OCI-M1 (cell line): ENCODE results near the gene BANF2.
"Not testable (repeated sequence)": the region's sequence is repeated elsewhere in the genome, so short reads cannot be mapped to it uniquely, and the experiment has no call there.

ENCODE experiments used
- DNase-seq: peaks from one replicate; lab custom pipeline; 2025; lab: John Stamatoyannopoulos, UW

BANF2 gene

DNA sequence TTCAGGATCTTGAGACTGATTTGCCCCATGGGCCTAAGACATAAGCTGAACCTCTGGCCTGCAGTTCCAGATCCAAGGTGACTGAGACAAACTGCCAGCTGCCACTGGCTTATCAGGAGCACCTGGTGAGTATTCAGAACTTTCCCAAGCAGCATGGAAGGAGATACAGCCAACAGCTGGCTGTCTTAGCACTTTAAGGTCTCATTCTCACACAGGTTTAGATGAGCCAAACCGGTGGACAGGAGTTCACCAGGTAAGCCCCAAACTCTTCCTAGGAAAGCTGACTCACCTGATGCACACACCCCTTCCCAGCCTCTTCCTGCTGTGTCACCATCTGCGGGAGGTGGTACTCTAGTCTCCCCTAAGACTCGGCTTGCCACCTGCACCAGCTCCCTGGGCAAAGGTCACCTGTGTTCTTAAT lies at the start of gene BANF2:
Gene BANF2, plus strand, starts transcription at position 36 of the 421 bp plus-strand sequence. CDS start 25,060 bp downstream, outside the sequence.
- no peak for DNase-seq

GRCh38 chr20:17650301-17651128 lies 49.3 kb upstream of the BANF2 start:
- no peak for DNase-seq

- no peak for DNase-seq
Observed at GRCh38 chr20:17651129-17651759, 48.5 kb upstream of the BANF2 start.

GRCh38 chr20:17651760-17652388 lies 47.9 kb upstream of the BANF2 start:
- no peak for DNase-seq

- DNase-seq: no peak
Observed at GRCh38 chr20:17652411-17652810, 47.4 kb upstream of the BANF2 start.

DNA sequence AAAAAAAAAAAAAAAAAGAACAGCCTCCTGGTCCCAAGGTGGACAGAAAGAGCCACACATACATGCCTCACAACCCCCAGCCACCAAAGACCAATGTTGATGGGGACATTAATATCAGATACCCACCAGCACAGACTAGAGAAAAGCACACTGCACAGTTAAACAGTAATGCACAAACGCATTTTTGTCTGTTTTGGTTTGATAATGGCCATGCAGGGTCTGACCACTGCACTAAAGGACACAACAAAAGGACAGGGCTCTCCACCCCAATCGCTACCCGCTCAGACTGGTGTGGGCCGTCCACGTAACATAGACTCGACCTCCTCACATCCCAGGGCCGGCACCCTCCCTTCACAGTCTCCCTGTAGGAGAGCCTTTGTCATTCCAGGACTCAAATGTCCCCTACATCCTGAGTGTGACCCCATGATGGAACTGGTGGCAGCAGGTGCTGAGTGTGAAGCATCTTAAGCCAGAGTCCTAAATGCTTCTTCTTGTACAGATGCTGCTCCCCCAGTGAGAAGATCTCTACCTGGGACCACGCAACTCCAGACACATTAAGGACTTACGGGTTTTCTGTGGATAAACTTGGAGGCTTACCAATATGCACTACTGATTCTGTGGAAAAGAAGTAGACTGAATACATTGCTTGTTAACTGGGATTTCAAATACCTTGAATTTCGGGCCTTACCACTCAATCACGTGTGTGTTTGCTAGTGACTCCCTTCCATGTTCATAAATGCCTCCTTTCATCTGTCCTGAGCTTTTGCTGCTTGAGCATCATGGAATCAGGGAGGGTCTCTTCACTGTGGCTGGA lies 45.7 kb upstream of the BANF2 start:
- DNase-seq: no peak

- peak; percentile 23 for DNase-seq
Observed at GRCh38 chr20:17654649-17655285, 45.0 kb upstream of the BANF2 start.

DNA sequence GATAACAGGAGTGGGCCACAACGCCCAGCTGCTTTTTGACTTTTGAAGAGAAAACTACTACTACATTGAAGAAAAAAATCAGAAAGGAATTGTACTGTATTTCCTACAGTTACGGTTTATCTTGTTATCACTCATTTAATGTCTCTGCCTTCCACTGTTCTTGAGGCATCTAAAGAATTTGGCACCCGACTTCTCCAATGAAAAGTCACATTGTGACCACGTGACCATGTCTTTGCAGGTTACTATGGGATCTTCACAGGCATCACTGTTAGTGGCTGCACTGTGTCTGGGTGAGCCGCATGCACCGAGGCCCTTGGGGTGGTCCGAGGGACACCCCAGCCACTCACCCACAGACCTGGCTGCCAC lies 44.5 kb upstream of the BANF2 start:
- DNase-seq: no peak

DNA sequence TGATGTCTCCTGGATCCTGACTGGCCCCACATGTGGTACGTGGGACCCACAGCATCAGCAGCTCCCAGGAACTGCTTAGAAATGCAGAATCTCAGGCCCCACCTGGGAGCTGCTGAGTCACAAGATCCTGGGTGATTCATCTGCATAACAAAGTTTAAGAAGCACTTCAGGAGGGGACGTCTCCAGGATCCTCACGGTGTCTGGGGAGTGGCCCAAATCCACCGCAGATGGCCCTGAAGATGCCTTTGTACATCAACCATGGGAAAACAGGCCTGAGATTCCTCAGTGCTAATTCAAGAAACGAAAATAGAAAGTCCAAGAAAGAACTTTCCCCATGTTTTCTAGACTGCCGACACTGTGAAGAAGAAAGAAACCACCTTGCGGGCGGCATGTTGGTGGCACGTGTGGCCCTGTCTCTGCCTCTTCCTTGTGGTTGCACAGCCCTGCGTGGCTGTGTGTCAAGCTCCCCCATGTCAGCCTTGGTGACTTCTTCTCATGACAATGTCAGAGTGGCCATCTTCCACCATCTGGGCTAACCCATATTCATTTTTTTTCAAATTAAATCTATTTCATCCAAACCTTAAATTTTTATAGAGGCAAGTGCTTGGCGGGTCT lies 43.8 kb upstream of the BANF2 start:
- no peak for DNase-seq

DNA sequence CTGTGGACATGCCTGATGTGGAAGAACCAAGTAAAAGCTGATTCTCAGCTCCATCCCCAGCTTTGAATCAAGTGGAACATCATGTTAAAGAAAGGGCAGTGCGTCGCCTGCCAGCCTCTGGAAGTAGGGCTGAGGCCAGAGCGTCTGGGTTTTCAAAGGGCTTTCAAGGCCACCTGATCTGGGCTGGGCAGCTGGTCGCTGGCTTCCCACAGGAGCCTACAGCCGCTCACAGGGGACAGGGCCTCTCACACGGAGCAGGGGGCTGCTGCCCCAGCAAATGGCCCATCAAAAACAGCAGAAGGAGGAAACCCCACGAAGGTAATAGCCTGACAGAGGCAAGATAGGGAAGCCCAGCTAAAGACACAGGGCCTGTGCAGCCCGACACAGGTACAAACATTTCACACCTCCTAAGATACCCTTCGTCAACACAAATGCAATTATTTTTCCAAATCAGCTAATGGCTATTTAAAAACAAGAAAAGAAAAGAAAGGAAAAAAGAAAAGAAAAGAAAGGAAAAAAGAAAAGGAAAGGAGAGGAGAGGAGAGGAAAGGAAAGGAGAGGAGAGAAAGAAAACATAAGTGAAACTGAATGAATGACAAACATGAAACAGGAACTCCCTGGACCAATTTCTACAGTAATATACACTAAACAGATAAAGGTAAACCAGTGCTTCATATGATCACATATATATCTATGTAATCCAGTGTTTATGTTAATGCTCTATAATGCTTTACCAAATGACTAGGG lies 42.5 kb upstream of the BANF2 start:
- no peak for DNase-seq

- no peak for DNase-seq
Observed at GRCh38 chr20:17657898-17658647, 41.7 kb upstream of the BANF2 start.

DNA sequence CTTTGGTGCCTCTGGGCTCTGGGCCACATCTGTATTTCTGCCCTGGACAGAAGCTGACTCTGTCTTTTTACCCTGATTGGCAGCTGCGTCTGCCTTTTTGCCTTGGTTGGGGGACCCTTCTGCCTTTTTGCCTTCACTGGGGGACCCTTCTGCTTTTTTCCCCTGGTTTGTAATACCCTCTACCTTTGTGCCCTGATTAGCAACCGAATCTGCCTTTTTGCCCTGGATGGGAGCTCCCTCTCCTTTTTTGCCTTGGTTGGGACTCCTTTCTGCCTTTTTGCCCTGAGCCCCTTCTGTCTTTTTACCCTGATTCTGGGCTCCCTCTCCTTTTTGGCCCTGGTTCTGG lies 41.1 kb upstream of the BANF2 start:
- no peak for DNase-seq

- DNase-seq: not testable (repeated sequence)
Observed at GRCh38 chr20:17659344-17659743, 40.4 kb upstream of the BANF2 start.

DNA sequence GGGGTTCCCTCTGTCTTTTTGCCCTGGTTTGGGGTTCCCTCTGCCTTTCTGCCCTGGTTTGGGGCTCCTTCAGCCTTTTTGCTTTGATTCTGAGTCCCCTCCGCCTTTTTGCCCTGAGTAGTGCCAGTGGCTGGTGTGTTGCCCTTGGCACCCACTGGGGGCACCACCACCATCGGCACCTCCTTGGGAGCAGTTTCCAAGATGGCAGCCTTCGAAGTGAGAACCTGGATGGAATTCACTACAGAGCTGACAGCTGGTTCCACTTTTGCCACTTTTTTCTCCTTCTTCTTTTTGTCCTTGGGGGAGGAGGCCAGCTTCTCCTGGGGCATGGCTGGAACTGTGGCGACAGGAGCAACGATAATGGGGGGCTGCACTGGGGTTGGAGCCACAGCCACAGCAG lies 40.0 kb upstream of the BANF2 start:
- no peak for DNase-seq

DNA sequence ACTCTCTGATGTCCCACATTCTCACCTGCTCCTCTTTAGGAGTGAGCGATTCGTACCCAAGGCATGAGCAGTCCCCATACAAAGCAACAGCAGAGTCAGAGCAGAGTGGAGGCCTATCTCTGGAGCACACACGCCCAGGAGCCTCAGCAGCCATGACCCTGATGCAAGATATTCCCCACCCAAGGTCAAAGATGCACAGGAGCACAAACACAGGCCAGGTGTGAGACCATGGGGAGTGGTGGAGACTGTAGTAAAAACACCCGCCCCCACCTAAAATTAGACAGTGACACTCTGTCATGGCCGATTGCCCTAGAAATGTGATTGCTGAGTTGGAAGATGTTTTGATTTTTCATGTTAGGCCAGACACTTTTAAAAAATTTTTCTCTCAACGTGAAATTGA lies 39.1 kb upstream of the BANF2 start:
- no peak for DNase-seq

GRCh38 chr20:17661121-17661744 lies 38.5 kb upstream of the BANF2 start:
- DNase-seq: no peak

DNA sequence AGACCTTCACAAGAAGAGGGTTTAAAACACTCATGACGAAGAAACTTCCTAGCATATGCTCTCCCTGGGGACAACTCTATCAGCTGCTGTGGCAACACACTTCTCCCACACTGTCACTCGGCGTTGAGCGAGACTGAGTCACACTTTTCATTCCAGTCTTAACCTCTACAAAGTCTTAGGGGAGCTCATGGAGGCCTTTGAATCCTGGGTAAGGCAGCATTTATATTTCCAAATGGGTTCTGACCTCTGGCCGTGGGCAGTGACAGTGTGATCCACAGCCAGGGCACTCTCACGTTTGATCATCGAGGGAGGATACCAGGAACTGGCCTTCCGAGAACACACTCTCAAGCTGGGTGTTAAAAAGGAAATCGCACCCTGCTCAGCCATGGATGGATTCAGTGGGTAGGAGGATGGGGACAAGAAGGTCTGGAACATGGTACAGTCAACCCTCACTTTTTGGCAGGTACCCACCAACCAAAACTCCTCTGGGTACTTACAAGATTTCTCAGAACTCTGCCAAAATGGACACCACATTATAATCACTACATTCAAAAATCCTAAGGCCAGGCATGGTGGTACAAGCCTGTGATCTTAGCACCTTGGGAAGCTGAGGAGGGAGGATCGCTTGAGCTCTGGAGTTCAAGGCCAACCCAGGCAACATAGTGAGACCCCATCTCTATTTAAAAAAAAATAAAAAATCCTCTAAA lies 37.3 kb upstream of the BANF2 start:
- no peak for DNase-seq

GRCh38 chr20:17663040-17663399 lies 36.7 kb upstream of the BANF2 start:
- no peak for DNase-seq

DNA sequence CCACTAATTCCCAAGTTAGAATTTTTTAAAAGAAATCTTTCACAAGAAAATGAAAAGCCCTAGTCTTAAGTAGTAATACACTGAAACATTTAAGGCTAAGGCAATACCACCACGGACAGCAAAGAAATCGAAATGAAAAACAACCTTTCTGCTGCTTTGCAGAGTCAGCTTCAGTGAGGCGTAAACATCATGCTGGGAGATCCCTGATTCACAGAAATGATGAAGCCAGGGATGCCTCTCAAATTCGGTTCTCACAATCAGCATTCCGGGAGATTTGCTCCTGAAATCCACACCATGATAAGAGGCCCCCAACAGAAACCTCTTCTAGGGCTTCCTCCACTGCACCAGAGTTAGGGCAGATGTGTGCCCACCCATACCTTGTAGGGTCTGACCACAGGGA lies 36.3 kb upstream of the BANF2 start:
- DNase-seq: no peak
